HepG2 (cell line): ENCODE measurements around the gene ADAM22.

Experiments
- CBX2 ChIP-seq, 2 experiments: fragments of 200-600 bp in 1 of 2; sonication (generic); formaldehyde crosslinking in 1 of 2; IDR thresholded peaks; 2 replicates each; pipeline versions ENCODE4 v1.7.0 to v1.8.1; 2018 to 2022; ENCODE audit warnings: low read depth in 2 of 2, low read length in 1 of 2, mild to moderate bottlenecking in 1 of 2, missing genetic modification reagents in 1 of 2
- CEBPB ChIP-seq: IDR thresholded peaks from 2 replicates; pipeline ENCODE4 v1.6.1; 2011; ENCODE audit warnings: low read depth, low read length, improper control_type of control experiment, borderline replicate concordance
- CHD4 ChIP-seq: fragments of 200-600 bp; sonication (generic); IDR thresholded peaks from 2 replicates; pipeline ENCODE4 v1.7.0; 2017; ENCODE audit warnings: mild to moderate bottlenecking, low read length, borderline replicate concordance
- EZH2 ChIP-seq: conservative IDR thresholded peaks from 2 replicates; pipeline ENCODE4 v1.6.1; 2012; ENCODE audit warnings: mild to moderate bottlenecking, low read depth, low read length, moderate library complexity
- KAT2B ChIP-seq: fragments of 150-350 bp; IDR thresholded peaks from 2 replicates; pipeline ENCODE4 v1.6.1; 2014; ENCODE audit warnings: low read depth, low read length, borderline replicate concordance
- PPARG ChIP-seq: conservative IDR thresholded peaks from 2 replicates; pipeline ENCODE4 v1.6.1; 2016; ENCODE audit warnings: missing biosample characterization, missing genetic modification reagents
- RBFOX2 ChIP-seq: fragments of 200-400 bp; formaldehyde crosslinking; IDR thresholded peaks from 2 replicates; pipeline ENCODE4 v1.6.1; 2017; ENCODE audit warnings: low read depth, mild to moderate bottlenecking, low read length
- ZFX ChIP-seq: sonication (generic); formaldehyde crosslinking; IDR thresholded peaks from 2 replicates; pipeline ENCODE4 v1.4.0; 2020; ENCODE audit warnings: mild to moderate bottlenecking, low read depth, missing genetic modification reagents, moderate library complexity
- ZNF530 ChIP-seq: sonication (generic); formaldehyde crosslinking; IDR thresholded peaks from 2 replicates; pipeline ENCODE4 v1.5.0; 2020; ENCODE audit warnings: low read depth, mild to moderate bottlenecking, missing genetic modification reagents
- ZNF652 ChIP-seq: IDR thresholded peaks from 2 replicates; pipeline ENCODE4 v1.6.1; 2016; ENCODE audit warnings: low read depth, borderline replicate concordance
- TF ChIP-seq, protein P1 (sequence below): sonication (generic); formaldehyde crosslinking; conservative IDR thresholded peaks from 2 replicates; pipeline ENCODE4 v1.4.0; 2020; ENCODE audit warnings: mild to moderate bottlenecking, missing genetic modification reagents, moderate library complexity
- TF ChIP-seq, protein P2 (sequence below): sonication (generic); formaldehyde crosslinking; IDR thresholded peaks from 2 replicates; pipeline ENCODE4 v1.5.0; 2020; ENCODE audit warnings: mild to moderate bottlenecking, missing genetic modification reagents, moderate library complexity

DNA sequence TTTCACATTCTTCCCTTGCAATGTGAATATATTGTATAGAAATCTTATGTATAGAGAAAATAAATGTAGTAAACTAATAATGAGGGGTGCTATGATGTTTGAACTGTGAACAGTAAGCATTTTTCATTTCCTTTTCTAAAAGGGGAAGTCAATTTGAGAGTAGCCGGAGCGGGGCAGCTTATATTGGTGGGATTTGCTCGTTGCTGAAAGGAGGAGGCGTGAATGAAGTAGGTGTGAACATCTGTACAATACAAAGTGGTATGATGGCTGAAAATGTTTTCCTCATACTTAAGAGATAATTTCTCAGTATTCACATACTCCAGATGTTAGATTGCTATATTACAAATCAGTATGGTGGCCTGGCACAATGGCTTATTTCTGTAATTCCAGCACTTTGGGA, 198.7 kb downstream of the ADAM22 start:
- no peak for TF ChIP-seq EZH2
- TF ChIP-seq, protein P1, sequence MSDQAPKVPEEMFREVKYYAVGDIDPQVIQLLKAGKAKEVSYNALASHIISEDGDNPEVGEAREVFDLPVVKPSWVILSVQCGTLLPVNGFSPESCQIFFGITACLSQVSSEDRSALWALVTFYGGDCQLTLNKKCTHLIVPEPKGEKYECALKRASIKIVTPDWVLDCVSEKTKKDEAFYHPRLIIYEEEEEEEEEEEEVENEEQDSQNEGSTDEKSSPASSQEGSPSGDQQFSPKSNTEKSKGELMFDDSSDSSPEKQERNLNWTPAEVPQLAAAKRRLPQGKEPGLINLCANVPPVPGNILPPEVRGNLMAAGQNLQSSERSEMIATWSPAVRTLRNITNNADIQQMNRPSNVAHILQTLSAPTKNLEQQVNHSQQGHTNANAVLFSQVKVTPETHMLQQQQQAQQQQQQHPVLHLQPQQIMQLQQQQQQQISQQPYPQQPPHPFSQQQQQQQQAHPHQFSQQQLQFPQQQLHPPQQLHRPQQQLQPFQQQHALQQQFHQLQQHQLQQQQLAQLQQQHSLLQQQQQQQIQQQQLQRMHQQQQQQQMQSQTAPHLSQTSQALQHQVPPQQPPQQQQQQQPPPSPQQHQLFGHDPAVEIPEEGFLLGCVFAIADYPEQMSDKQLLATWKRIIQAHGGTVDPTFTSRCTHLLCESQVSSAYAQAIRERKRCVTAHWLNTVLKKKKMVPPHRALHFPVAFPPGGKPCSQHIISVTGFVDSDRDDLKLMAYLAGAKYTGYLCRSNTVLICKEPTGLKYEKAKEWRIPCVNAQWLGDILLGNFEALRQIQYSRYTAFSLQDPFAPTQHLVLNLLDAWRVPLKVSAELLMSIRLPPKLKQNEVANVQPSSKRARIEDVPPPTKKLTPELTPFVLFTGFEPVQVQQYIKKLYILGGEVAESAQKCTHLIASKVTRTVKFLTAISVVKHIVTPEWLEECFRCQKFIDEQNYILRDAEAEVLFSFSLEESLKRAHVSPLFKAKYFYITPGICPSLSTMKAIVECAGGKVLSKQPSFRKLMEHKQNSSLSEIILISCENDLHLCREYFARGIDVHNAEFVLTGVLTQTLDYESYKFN (CRISPR knock-in tag) = no peak
- no peak for TF ChIP-seq CHD4
- TF ChIP-seq, protein P2, sequence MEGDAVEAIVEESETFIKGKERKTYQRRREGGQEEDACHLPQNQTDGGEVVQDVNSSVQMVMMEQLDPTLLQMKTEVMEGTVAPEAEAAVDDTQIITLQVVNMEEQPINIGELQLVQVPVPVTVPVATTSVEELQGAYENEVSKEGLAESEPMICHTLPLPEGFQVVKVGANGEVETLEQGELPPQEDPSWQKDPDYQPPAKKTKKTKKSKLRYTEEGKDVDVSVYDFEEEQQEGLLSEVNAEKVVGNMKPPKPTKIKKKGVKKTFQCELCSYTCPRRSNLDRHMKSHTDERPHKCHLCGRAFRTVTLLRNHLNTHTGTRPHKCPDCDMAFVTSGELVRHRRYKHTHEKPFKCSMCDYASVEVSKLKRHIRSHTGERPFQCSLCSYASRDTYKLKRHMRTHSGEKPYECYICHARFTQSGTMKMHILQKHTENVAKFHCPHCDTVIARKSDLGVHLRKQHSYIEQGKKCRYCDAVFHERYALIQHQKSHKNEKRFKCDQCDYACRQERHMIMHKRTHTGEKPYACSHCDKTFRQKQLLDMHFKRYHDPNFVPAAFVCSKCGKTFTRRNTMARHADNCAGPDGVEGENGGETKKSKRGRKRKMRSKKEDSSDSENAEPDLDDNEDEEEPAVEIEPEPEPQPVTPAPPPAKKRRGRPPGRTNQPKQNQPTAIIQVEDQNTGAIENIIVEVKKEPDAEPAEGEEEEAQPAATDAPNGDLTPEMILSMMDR = no peak
- no peak for TF ChIP-seq CEBPB
- no peak for TF ChIP-seq ZNF530 (CRISPR knock-in tag)
- TF ChIP-seq ZFX (CRISPR knock-in tag) = no peak
- no peak for TF ChIP-seq RBFOX2
- no peak for TF ChIP-seq KAT2B
- TF ChIP-seq PPARG (CRISPR knock-in tag) = no peak
- no peak for TF ChIP-seq CBX2 (IDR thresholded peaks at IDR 0.05; ENCODE audit: low read depth, low read length)
- no peak for TF ChIP-seq CBX2 (CRISPR knock-in tag; IDR thresholded peaks at IDR 0.05; ENCODE audit: low read depth)
- TF ChIP-seq ZNF652 (CRISPR knock-in tag) = no peak
